Astrocyte of the cerebellum (primary cell): ENCODE measurements around the gene KIF25.

Experiments used
- DNase-seq: peaks from one replicate; pipeline ENCODE4 v3.0.0-alpha.2; 2011; ENCODE audit warnings: low read depth
- H3K4me3 ChIP-seq: 2 replicates; pipeline ENCODE4 v1.5.1; 2011; ENCODE audit warnings: mild to moderate bottlenecking, low read depth, low read length, moderate library complexity
- in situ Hi-C: cut with HindIII; loops from 2 replicates; pipeline ENCODE4 v1.10.0; 2017; ENCODE audit warnings: low sequenced_read_pairs
- TF ChIP-seq, protein P1 (sequence below): IDR thresholded peaks from 2 replicates; pipeline ENCODE4 v1.5.1; 2012; ENCODE audit warnings: low read length, low read depth, moderate library complexity, mild to moderate bottlenecking; ENCODE audit errors: missing control alignments

KIF25 gene

DNA sequence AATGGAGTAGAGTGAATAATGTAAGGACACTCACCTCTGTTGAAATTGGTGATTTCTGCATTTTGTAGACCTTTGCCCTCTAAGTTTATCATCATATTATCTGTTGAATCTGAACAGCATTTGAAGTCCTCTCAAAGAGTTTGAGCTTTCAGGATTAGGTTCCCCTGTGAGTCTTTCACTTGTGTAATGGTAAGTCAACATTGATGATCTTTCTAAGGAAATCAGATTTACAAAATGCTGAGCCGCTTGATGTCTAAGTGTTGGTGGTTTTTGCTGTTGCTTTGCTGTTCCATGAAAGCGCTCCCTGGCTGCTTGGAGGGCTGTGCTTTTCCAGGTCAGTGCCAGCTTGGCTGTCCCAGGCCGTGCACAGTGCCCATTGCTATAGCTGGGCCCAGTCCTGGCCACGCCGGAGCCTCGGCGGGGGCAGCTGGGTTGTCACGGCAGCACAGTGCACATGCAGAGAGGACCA, 33.8 kb upstream of the KIF25 start:
- TF ChIP-seq, protein P1, sequence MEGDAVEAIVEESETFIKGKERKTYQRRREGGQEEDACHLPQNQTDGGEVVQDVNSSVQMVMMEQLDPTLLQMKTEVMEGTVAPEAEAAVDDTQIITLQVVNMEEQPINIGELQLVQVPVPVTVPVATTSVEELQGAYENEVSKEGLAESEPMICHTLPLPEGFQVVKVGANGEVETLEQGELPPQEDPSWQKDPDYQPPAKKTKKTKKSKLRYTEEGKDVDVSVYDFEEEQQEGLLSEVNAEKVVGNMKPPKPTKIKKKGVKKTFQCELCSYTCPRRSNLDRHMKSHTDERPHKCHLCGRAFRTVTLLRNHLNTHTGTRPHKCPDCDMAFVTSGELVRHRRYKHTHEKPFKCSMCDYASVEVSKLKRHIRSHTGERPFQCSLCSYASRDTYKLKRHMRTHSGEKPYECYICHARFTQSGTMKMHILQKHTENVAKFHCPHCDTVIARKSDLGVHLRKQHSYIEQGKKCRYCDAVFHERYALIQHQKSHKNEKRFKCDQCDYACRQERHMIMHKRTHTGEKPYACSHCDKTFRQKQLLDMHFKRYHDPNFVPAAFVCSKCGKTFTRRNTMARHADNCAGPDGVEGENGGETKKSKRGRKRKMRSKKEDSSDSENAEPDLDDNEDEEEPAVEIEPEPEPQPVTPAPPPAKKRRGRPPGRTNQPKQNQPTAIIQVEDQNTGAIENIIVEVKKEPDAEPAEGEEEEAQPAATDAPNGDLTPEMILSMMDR, result no peak
- no peak overlapping the region for H3K4me3 ChIP-seq
- no peak for DNase-seq
- in situ Hi-C loops, result no loop called here

DNA sequence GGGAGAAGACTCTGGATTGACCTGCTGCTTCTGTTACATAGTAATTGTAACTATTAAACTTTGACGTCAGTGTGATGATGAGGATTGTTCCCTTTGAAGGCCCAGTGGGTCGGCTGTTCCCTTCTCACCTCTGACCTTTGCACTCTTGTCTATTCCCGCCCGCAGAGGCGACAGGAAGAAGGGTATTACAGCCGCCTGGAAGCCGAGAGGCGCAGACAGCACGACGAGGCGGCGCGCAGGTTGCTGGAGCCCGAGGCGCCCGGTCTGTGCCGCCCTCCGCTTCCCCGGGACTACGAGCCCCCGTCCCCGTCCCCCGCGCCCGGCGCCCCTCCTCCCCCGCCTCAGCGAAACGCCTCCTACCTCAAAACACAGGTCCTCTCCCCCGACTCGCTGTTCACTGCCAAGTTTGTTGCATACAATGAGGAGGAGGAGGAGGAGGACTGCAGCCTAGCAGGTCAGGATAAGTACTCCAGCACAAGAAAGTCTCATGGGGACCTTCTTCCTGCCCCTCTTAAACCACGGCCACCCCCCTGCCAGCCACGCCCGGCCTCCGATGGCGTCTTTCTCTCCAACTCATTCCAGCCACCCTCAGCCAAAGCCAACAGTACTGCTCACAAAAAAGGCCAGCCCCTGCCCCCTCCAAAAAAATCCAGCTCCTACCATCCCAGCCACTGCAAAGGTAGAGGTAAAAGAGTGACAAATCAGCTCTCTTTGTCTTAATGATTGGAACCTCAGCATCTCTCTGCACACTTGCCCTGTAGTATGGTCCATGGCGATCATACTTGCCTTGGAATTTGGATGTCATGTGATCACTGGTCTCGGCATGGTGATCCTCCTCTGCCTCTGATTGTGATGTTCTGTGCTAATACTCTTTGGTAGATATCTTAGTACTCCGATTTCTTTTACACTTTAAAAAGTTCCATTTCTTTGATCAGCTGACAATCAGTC, 31.6 kb upstream of the KIF25 start:
- DNase-seq, result no peak
- no peak overlapping the region for H3K4me3 ChIP-seq
- in situ Hi-C loops, result no loop called here
- TF ChIP-seq, protein P1, result no peak

DNA sequence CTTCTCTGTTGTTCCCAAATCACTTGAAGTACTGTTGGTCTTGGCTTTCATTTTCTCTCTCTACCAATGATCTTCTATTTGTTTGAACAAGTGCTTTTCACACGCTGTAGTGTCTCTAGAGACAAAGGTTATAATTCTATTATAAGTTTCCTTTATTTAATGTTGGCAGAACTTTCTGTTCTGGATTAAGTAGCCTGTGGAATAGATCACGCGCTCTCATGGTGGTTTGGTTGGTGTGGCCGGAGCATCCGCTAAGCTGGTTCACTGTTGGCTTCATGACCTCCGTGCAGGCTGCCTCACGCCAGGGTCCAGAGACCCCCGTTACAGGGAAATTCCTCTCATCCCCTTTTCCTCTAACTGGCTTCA, 30.9 kb upstream of the KIF25 start:
- in situ Hi-C loops, result no loop called here
- no peak overlapping the region for H3K4me3 ChIP-seq
- DNase-seq, result no peak
- TF ChIP-seq, protein P1, result no peak

DNA sequence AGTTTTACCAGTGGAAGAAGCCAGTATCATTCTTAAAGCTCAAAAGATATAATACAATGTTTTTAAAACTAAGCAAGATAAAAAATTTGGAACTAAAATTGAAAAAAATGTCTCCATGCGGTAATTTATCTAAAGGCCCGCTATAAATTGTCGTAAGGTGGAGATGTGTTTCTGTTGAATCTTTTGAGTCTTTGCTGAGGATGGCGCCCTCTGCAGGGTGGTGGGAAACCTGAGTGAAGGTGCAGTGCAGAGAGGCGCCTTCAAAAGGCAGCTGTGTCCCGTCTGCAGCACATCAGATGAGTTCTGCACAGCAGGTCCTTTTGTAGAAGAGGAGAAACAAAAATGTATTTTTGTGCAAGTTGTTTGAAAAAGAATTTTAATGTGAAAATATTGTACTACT, 29.4 kb upstream of the KIF25 start:
- TF ChIP-seq, protein P1, result peak; percentile 35
- DNase-seq, result no peak
- in situ Hi-C loops, result no loop called here
- no peak overlapping the region for H3K4me3 ChIP-seq

DNA sequence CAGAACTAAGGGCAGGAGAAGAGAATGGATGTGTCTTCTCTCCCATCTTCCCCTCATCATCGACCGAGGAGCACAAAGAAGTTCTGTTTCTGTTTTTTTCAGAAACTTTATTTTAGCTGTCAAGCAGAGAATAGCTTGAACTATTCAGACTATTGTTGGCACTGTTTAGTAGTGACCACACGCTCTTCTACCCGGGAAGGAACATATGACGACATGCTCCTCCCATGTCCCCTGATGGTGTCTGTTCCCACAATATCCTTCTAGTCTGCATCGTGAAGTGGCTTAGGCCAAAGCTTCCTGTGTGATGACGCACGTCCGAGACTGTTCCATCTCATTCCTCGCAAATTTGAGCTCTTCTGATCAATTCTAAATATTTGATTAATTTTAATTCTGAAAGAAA, 27.2 kb upstream of the KIF25 start:
- no peak overlapping the region for H3K4me3 ChIP-seq
- TF ChIP-seq, protein P1, result no peak
- no peak for DNase-seq
- in situ Hi-C loops, result no loop called here

DNA sequence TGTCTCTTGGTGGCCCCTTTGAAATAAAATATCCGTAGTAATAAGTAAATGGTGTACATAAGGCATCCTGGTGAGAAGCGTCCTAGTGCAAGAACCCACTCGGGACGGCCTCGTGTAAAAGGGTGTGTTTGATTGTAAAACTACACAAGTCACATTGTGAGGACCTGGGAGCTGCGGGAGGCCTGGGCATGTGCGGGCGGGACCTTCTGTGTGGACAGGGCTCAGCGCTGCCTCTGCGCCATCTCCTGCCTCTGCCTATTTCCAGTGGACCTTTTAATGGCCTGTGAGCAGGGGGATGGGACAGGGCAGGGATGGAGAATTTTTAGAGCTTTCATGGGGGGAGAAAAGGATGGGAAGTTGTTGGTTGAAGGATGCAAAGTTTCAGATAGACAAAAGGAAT, 25.3 kb upstream of the KIF25 start:
- in situ Hi-C loops, result no loop called here
- TF ChIP-seq, protein P1, result no peak
- no peak for DNase-seq
- no peak overlapping the region for H3K4me3 ChIP-seq
